ENCODE results near the gene APCDD1.

Gene APCDD1

GRCh38 chr18:10453806-10454680 is at the start of gene APCDD1:
APCDD1 (plus strand) TSS chr18:10454635; CDS start chr18:10454982, 347 bp downstream.
- DNase-seq (ENCODE audit: insufficient read length, low spot score), result no peak

DNA sequence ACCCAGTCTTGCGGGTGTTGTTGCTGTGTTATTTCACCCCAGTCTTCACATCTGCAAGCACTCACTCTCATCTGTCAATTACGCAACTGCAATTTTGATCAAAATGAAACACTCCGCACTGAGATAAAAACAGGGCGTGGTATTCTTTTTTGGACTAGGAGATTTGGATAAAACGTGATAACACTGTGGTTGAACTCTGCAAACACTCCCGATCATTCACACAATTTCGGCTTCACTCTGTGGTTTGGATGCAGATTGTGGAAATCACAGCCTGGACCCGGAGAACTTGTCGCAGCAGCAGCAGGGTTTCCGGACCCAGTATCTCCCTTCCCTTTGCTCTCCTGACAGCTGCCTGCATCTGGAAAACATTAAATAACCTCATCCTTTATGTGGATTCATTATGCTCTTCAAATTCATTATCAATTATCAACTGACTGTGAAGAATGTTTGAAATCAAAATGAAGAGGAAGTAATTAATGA is 49.4 kb upstream of the APCDD1 start:
- no peak for DNase-seq (ENCODE audit: insufficient read length, low spot score)
- FAIRE-seq, result no peak
- TF ChIP-seq POLR2A (IDR thresholded peaks at IDR 0.05; ENCODE audit: low read depth, low read length), result no peak

More at GRCh38 chr18:10453806-10454680, at the start of gene APCDD1:
- TF ChIP-seq POLR2A (IDR thresholded peaks at IDR 0.05; ENCODE audit: low read depth, low read length), result no peak
- FAIRE-seq, result no peak

- TF ChIP-seq POLR2A (IDR thresholded peaks at IDR 0.05; ENCODE audit: low read depth, low read length), result no peak
- no peak for FAIRE-seq
- no peak for DNase-seq (ENCODE audit: insufficient read length, low spot score)
Observed at GRCh38 chr18:10405816-10406663, 48.4 kb upstream of the APCDD1 start.

- DNase-seq (ENCODE audit: insufficient read length, low spot score) (no peak), FAIRE-seq (no peak)
- no peak for TF ChIP-seq POLR2A (IDR thresholded peaks at IDR 0.05; ENCODE audit: low read depth, low read length)
Observed at GRCh38 chr18:10408131-10408530, 46.3 kb upstream of the APCDD1 start.

DNA sequence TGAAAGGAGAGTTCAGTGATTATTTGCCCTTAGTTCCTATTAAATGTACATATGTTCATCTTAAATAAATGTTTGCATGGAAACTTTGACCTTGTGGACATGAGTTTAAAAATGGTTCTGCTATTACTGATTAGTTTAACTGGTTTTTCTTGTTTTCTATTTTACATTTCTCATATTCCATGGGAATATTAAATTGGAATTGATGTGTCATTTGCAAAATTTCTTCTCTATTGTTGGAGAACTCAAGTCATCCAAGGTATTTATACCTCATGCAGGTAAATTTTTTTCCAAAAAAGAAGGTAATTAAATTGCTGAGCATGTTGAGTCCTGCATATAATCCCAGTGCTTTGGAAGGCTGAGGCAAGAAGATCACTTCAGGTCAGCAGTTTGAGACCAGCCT is 45.4 kb upstream of the APCDD1 start:
- DNase-seq (ENCODE audit: insufficient read length, low spot score) (no peak), FAIRE-seq (no peak)
- TF ChIP-seq POLR2A (IDR thresholded peaks at IDR 0.05; ENCODE audit: low read depth, low read length), result no peak

- FAIRE-seq, result no peak
- TF ChIP-seq POLR2A (IDR thresholded peaks at IDR 0.05; ENCODE audit: low read depth, low read length), result no peak
- DNase-seq (ENCODE audit: insufficient read length, low spot score), result no peak
Observed at GRCh38 chr18:10410472-10411308, 43.7 kb upstream of the APCDD1 start.

DNA sequence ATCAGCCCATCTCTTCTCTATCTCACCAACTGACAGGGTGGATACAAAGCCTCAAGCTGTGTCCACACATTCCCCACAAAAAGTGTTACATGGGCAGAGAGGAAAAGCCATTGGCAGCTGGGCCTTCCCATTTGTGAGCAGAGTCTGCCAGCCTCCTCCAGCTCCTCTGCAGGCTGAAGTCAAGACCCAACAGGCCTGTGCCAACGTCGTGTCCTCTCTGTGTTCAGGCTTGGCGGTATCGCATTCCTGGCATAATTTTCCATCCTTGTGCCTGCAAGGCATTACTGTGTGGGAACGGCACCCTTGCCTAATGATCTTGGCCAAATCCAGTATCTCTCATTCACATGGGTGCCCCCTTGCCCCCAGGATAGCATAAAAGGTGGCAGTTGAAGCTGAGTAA is 41.5 kb upstream of the APCDD1 start:
- DNase-seq (ENCODE audit: insufficient read length, low spot score), result no peak
- no peak for TF ChIP-seq POLR2A (IDR thresholded peaks at IDR 0.05; ENCODE audit: low read depth, low read length)
- FAIRE-seq, result no peak

DNA sequence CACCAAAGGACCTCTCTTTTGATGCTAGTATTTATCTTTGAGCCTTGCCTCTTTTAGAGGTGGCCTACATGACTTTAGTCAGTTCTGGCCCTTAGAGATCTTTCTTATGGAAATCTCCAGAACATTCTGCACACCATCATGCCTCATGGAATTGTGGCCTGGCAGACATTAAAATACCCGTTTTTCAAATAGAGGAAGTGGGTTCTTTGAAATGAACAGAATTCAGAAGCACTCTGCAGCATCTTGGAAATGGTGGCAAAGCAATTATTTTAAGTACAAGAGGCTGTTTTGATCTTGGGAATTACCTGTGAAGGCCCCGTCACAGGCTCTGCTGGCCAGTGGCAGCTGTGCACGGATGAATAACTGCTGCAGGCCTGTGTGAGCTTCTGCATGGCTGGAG is 40.7 kb upstream of the APCDD1 start:
- no peak for FAIRE-seq
- TF ChIP-seq POLR2A (IDR thresholded peaks at IDR 0.05; ENCODE audit: low read depth, low read length), result no peak

DNA sequence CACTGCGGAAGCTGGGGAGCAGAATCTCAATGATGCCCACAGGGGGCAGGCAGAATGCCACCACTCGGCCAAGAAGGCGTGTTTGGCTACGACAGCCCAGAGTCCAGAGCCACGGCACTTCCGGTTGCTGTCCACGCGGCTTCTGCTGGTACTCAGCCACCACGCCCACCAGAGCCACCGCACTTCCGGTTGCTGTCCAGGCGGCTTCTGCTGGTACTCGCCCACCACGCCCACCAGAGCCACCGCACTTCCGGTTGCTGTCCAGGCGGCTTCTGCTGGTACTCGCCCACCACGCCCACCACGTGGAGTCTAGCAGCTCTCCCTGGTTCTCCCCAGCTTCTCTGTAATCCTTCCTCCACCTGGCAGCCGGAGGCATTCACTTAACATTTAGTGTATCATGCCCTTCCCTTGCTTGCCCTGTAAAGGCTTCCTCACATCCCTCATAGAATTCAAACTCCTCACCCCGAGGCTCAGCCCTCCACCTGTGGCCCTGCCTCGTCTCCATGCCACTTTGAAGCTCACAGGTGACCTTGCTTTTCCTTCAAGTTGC is 40.1 kb upstream of the APCDD1 start:
- no peak for DNase-seq (ENCODE audit: insufficient read length, low spot score)
- FAIRE-seq, result no peak
- no peak for TF ChIP-seq POLR2A (IDR thresholded peaks at IDR 0.05; ENCODE audit: low read depth, low read length)

More for the DNA sequence above, 40.7 kb upstream of the APCDD1 start:
- no peak for DNase-seq (ENCODE audit: insufficient read length, low spot score)

DNA sequence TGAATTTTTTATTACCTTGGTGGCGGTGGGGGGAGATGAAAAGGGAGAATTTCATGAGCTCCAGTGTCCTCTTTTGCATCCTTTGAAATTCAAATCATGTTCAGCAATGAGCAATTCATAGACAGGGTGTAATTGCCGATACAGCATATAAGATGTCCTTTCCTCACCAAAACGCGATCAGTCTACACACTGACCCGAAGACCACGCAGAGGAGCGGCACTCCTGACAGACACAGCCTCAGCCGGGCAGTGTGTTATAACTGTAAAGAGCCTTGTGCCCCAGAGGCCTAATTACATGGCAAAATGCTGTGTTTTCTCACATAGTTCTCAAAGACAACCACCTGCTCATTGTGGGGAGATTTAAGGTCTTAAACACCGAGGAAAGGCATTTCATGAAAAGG is 38.4 kb upstream of the APCDD1 start:
- FAIRE-seq, result no peak
- DNase-seq (ENCODE audit: insufficient read length, low spot score), result no peak
- TF ChIP-seq POLR2A (IDR thresholded peaks at IDR 0.05; ENCODE audit: low read depth, low read length), result no peak

DNA sequence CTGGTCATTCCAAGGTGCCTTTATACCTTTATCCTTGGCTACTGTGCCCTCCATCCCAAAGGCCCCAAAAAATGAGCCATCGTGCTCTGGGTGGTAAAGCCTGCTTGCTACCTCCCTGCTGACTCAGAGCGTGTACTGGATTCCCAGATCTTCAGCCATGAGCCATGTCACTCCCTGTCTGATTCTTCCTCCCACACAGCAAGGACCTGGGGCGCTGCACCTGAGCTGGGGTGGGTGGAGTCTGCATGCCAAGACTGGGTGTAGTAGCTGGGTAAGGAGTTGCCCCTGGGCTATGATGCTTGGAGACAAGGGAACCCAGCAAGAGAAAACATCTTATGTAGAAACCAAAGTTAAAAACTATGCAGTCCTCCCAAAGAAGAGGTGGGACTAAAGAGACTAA is 37.2 kb upstream of the APCDD1 start:
- FAIRE-seq, result no peak
- TF ChIP-seq POLR2A (IDR thresholded peaks at IDR 0.05; ENCODE audit: low read depth, low read length), result no peak
- no peak for DNase-seq (ENCODE audit: insufficient read length, low spot score)

GRCh38 chr18:10417664-10418063 is 36.8 kb upstream of the APCDD1 start:
- DNase-seq (ENCODE audit: insufficient read length, low spot score), result no peak
- TF ChIP-seq POLR2A (IDR thresholded peaks at IDR 0.05; ENCODE audit: low read depth, low read length), result no peak
- no peak for FAIRE-seq

- no peak for FAIRE-seq
- DNase-seq (ENCODE audit: insufficient read length, low spot score), result no peak
- TF ChIP-seq POLR2A (IDR thresholded peaks at IDR 0.05; ENCODE audit: low read depth, low read length), result no peak
Observed at GRCh38 chr18:10418836-10419235, 35.6 kb upstream of the APCDD1 start.

Measured in H54 (cell line).